KOPT-K1 (cell line): ENCODE data around the gene LENEP.

Experiments
- H3K27ac ChIP-seq: fragments of 200-600 bp; sonication (generic); 2 replicates; pipeline ENCODE4 v1.5.1; 2016; ENCODE audit warnings: antibody characterized with exemption, mild to moderate bottlenecking, low read depth, low read length; ENCODE audit not compliant: poor library complexity, severe bottlenecking
- H3K36me3 ChIP-seq: fragments of 200-600 bp; sonication (generic); 2 replicates; pipeline ENCODE4 v1.5.1; 2017; ENCODE audit warnings: antibody characterized with exemption, mild to moderate bottlenecking, low read length, moderate library complexity; ENCODE audit not compliant: insufficient read depth
- H3K9me3 ChIP-seq: fragments of 200-600 bp; sonication (generic); 2 replicates; pipeline ENCODE4 v1.5.1; 2017; ENCODE audit warnings: antibody characterized with exemption, low read length, mild to moderate bottlenecking; ENCODE audit not compliant: insufficient read depth, poor library complexity, severe bottlenecking

Gene LENEP, protein sequence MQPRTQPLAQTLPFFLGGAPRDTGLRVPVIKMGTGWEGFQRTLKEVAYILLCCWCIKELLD

GRCh38 chr1:154993572-154994268, at the start of gene LENEP:
Gene LENEP, plus strand, starts transcription at chr1:154993586. Its CDS starts 22 bp downstream, at chr1:154993608.
- Histone ChIP-seq H3K36me3 (peaks cover 24% of the 10 kb centered on the region), H3K9me3 (no peaks in the 10 kb centered on the region), H3K27ac (no peak within 1 kb of the TSS)

DNA sequence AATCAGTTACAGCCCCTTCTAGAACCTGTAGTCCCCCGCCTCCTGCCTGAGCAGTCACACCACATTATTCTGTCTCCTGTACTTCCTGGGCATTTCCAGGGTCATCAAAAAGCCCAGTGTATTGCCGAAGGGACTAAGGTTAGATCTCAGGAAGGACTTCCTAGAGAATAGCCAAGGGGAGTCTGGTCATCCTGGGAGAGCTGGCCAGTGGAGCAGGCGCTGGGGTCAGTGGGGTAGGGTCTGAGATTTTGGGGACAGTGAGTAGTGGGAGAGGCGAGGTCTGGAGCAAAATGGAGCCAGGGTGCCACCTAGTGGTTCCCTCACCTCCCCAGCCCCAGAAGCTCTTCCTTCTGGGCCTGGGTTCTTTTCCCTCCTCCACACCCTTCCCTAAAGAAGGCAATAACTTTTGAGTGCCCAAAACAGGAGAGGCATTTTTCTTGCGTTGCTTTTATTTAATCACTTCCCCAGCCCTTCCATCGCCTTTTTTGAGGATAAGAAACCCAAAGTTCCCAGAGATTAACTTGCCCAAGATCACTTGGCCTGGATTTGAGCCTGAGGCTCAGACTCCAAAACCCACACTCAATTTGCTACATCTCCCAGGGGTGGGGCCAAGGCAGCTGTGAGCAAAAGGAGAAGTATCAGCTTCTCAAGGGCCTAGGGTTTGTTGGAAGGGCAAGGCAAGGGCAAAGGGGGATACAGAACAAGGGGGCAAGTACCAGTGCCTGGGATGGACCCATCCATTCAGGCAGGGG, 49.6 kb upstream of the LENEP start:
- H3K27ac ChIP-seq: peak overlapping the region; percentile 92
- H3K9me3 ChIP-seq: no peaks in the 10 kb centered on the region
- H3K36me3 ChIP-seq: peaks cover 41% of the 10 kb centered on the region

GRCh38 chr1:154944401-154945159, 48.8 kb upstream of the LENEP start:
- Histone ChIP-seq H3K27ac (peak overlapping the region; percentile 11), H3K9me3 (no peaks in the 10 kb centered on the region), H3K36me3 (peaks cover 41% of the 10 kb centered on the region)

DNA sequence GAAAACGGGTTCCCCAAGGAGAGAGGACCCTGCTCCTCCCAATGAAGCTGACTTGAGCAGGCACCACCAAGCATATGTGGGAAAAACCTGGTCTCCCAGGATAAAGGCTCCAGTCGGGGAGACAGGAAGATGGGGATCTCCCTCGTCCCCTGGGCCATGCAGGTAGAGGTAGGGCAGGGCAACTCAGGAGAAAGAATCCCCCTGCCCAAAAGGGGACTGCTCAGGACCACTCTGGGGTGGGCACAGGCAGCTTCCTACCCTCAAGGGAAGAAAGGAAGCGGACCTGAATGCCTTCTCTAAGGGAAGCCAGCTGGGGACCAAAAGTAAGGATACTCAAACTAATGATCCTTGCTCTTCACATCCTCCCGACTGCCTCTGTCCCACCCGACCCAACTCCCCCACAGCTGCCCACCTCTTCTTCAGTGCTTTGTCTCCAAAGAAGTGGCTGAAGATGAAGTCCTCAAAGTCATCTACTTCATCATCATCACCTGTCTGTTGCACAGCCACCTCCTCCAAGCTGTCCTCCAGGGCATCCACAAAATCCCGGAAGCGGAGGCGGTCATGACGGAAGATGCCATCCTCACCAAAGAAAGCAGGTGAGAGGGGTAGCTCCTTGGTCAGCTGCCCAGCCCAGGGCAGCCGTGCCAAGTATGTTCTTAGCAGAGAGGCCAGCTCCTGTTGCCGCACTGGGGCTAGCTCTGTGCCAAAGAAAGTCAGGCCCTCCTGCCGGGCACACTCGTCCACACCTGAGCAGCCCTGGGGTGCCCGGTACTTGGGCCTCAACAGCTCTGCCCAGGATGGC, 48.0 kb upstream of the LENEP start:
- no peaks in the 10 kb centered on the region for H3K9me3 ChIP-seq
- peaks cover 42% of the 10 kb centered on the region for H3K36me3 ChIP-seq
- no peak overlapping the region for H3K27ac ChIP-seq

DNA sequence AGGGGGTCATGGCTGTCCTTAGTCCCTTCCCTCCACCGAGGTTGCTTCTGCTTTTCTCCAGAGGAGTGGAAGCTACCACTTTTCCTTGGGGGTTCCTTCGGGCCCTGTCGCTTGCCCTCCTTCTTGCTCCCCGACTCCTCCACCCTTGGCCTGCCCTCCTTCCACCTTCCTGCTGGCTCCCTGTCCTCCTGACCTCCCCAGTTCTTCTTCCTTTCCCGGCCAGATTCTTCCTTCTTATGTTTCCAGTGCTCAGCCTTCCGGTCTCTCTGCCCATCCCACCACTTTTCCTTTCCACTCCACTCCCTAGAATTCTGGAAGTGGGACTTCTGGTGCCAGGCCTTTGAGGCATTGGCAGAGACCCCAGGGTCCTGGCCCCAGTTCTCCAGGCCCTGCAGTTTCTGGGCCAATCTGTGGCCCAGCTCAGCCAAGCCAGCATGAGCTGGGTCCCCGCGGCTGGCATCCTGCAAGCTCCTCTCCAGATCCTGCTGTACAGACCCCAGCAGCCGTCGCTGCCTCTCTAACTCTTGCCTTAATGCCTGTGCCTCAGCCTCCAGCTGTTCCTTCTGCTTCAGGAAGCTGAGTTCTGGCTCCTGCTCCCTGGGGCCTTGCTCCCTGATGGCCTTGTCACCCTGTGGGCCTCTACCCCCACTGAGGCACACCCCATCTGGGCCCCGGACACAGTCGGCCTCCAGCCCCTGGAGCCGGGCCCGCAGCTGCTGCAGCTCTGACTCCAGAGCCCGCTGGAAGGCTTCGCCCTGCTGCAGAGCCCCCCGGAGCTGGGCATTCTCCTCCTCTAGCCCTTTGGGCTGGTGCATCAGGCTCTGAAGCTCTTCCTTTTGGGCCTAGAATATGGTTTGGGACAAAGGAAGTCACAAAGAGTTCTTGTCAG, 47.2 kb upstream of the LENEP start:
- Histone ChIP-seq H3K27ac (no peak overlapping the region), H3K36me3 (peaks cover 50% of the 10 kb centered on the region), H3K9me3 (no peaks in the 10 kb centered on the region)

DNA sequence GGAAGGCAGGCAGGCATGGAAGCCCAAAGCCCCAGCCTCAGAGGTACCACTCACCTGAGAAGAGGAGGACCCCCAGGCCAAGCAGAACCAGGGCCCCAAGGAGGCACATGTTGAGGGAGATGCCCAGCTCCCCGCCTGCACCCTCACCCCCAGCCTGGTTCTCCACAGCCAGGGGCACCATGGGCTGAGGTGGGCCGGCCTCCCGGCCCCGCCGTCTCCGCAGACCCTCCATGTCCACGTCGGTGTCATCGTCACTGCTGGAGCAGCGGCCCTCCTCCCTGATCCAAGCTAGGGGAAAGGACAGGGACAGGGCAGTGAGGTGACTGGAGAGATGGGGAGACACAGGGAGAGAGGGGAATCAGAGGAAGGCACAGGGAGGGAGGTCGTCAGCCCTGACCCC, 45.3 kb upstream of the LENEP start:
- Histone ChIP-seq H3K36me3 (peaks cover 51% of the 10 kb centered on the region), H3K27ac (no peak overlapping the region), H3K9me3 (no peaks in the 10 kb centered on the region)

GRCh38 chr1:154951901-154952657, 41.3 kb upstream of the LENEP start:
- H3K9me3 ChIP-seq: no peaks in the 10 kb centered on the region
- H3K36me3 ChIP-seq: peaks cover 24% of the 10 kb centered on the region
- peak overlapping the region; percentile 94 for H3K27ac ChIP-seq

- H3K9me3 ChIP-seq: no peaks in the 10 kb centered on the region
- H3K36me3 ChIP-seq: peaks cover 22% of the 10 kb centered on the region
- H3K27ac ChIP-seq: peak overlapping the region; percentile 94
These were observed 40.7 kb upstream of the LENEP start for GRCh38 chr1:154952664-154953063.

DNA sequence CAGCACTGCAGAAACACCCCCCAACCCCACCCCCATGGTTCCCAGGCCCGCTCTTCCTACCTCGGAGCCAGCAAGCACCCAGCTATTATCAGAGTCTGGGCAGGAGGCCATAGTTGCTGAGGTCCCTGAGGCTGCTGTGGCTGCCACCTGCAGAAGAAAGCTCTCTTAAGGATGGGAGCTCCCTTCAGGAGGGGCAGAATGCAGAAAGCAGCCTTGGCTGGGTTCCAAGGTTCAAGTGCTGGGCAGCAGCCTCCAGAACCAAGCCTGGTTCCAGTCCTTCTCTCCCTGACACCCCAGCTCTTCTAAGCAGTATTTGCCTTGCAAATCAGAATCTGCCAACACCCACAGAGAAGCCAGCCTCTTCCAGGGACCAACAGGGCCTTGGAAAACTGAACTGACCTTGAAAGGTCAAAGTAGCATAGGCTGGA, 39.8 kb upstream of the LENEP start:
- Histone ChIP-seq H3K9me3 (no peaks in the 10 kb centered on the region), H3K27ac (peak overlapping the region; percentile 94), H3K36me3 (peaks cover 22% of the 10 kb centered on the region)

DNA sequence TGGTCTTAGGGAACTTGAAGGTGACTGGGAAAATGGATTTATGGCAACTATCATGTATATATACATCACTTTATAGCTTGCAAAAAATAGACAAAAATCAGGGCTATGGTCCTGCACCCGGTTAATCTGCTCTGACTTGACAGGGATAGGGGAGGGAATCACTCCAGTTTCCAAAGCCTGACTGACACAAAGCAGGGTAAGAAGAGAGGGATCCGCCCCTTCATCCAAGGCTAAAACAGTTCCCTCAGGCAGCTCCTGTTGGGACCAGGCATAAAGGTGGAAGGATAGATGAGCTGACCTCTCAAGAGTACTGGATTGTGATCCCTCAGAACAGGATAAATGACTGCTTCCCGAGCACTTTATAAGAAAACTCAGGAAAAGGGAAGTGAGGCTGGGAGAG, 38.8 kb upstream of the LENEP start:
- Histone ChIP-seq H3K36me3 (peaks cover 29% of the 10 kb centered on the region), H3K27ac (peak overlapping the region; percentile 94), H3K9me3 (no peaks in the 10 kb centered on the region)

DNA sequence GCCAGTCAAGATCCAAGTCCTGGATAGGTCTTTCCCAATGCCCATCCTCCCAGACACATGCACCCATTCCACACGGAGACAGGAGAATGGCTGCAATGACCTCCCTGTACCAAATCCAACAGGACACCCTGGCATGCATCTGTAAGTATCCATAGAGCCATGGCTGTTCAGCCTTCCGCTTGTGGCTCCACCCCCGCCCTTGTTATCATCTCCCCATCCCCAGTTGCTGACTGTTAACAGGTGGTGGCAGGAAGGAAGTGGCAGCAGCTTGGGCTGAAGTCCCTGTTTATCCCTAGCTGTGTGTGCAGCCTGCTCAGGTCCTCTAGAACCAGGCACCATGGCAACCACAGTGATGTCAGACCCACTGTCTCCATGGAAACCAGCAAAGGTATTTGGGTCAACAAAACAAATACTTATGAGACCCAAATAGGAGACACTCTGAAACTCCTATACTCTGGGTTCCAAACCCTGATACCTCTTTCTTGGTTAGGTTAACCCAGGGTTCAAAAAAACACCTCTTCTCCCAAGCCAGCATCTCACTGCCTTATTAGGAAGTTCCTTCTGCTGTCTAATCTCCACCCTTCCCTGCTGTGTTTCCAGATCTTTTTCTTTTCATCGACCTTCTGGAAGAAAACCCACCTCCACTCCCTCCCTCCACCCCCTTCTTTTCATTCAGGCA, 38.2 kb upstream of the LENEP start:
- H3K9me3 ChIP-seq: no peaks in the 10 kb centered on the region
- H3K36me3 ChIP-seq: peaks cover 32% of the 10 kb centered on the region
- H3K27ac ChIP-seq: peak overlapping the region; percentile 94

DNA sequence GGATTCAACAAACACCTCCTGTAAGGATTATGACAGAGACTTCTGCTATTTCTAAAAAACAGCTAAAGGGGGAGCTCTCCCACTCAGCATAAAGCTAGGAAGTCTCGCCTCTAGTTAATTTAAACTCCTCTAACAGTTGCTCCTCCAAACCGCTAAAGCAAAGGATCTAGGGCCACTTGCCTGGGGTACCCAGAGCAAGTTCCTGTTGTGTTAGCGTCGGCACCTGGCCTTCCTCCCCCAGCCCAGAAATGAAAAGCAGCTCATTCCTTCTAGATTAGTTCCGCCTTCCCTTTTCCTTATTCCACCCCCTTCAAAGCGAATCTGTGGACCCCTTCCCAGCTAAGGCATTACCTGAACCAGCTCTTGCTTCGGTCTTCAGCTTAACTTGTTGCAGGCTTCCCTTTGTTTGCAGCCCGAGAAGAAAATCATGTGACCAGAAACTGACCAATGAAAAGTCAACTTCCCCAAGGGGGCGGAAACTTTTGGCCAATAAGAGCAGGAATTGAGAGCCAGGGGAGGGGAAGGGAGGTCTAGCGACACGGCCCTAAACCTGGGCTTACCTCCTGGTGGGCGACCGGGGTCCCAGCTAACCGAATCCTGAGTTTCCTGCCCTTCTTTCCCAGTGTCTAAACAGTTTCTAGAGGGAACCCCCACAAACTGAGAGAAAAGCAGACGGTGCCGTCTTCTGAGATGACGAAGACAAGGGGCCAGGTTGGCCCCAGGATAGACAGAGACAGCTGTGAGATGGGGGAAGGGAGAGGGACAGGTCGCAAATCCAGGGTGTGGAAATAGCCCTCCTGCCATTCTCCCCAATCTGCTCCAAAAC, 37.5 kb upstream of the LENEP start, which contains the start of gene PBXIP1:
TSS of gene PBXIP1 (minus strand) at position 382 of the 826 bp plus-strand sequence. CDS start 2,378 bp downstream, outside the sequence.
- no peaks in the 10 kb centered on the region for H3K9me3 ChIP-seq
- peak within 1 kb of the TSS; percentile 94 for H3K27ac ChIP-seq
- peaks cover 26% of the 10 kb centered on the region for H3K36me3 ChIP-seq
